Amniotic stem cell (primary cell): ENCODE measurements around the gene ZNF22.

Source experiments
- DNase-seq: peaks from one replicate; lab custom pipeline; 2025; lab: John Stamatoyannopoulos, UW

The ZNF22 gene

DNA sequence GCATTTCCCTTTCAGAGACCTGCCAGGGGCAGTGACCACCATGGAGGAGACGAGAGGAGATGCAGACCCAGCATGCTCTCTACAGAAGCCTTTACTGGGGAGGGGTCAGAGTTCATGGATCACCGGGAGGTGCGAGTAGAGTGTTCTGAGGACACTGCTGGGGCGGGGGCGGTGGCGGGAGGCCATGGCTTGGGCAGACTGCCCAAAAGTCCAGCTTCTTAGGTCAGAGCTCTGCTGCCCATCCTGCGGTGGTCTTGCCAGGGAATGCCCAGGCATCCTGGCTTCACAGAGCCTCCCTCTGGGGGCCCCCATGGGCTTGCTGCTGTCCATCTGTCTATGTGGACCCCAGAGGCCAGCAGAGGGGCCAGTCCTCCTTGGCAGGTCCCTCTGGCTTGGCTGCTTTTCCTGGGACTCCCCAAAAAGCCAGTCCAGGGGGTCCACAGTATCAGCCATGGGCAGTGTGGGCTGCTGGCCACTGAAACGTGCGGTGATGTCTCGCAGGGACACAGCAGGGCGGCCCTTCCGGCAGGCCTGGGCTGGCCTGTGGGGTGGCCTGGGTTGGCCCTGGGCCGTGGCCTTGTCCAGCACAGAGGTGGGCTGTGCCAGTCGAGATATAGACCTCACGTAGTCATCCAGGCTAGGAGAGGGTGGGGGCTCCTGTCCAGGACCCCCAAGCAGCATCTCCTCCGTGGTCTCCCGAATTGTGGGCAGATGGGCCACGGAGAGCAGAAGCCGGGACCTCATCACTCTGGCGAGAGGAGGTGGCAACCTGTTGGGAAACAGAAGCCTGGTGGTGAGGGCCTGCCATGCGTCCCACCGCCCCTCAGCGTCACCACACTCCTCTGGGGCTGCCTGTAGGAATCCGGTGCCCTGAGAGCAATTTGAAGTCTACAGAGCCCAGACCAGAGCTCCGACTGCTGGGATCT, 23.2 kb upstream of the ZNF22 start:
- DNase-seq, result no peak

GRCh38 chr10:44978213-44978569, 22.5 kb upstream of the ZNF22 start:
- DNase-seq, result no peak

- no peak for DNase-seq
Measured at GRCh38 chr10:44978570-44979280, 22.0 kb upstream of the ZNF22 start, which contains the start of gene DEPP1. TSS of gene DEPP1 (minus strand) at chr10:44978809. CDS start at chr10:44978030, 779 bp downstream.

DNA sequence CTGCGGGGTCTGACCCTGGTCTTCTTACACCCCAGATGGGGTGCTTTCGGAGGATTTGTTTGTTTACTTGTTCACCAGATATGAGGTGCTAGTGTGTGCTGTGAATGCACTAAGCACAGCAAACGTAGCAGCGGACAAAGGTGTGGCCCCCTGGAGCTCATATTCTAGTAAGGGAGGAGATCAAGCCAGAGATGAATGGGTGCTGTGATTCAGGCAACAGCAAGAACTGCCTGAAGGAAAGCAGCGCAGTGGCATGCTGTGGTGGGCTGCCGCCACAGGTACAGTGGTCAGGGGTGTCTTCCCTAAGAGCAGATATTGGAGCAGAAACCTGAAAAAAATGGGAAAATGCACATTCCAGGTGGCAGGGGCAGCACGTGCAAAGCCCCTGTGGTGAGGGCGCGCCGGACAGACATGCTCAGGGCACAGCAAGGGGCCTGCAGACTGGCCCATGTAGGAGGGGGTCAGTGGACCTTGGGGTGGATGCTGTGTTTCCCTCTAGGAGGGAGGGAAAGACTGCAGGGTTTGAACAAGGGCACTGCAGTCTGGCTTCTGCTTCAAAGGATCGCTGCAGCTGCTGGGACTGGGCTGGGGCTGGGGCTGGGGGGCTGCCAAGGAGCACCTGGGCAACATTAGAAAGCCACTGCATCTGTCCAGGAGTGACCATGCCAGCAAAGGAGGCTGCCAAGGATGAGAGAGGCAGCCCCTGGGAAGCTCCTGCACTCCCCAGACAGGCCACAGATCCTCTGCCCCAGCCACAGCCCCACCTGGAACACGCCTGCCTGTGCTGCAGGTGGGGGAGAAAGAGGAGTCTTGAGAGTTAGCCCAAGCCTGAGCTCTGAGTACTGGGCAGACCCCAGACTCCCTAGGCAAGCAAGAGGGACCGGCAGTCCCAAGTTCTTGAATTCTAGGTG, 21.2 kb upstream of the ZNF22 start:
- no peak for DNase-seq

GRCh38 chr10:44980309-44981171, 20.2 kb upstream of the ZNF22 start:
- DNase-seq, result no peak

GRCh38 chr10:44981172-44982113, 19.3 kb upstream of the ZNF22 start:
- DNase-seq, result peak; percentile 59

GRCh38 chr10:44982114-44982460, 18.6 kb upstream of the ZNF22 start:
- no peak for DNase-seq

GRCh38 chr10:44982496-44982895, 18.2 kb upstream of the ZNF22 start:
- DNase-seq, result no peak

DNA sequence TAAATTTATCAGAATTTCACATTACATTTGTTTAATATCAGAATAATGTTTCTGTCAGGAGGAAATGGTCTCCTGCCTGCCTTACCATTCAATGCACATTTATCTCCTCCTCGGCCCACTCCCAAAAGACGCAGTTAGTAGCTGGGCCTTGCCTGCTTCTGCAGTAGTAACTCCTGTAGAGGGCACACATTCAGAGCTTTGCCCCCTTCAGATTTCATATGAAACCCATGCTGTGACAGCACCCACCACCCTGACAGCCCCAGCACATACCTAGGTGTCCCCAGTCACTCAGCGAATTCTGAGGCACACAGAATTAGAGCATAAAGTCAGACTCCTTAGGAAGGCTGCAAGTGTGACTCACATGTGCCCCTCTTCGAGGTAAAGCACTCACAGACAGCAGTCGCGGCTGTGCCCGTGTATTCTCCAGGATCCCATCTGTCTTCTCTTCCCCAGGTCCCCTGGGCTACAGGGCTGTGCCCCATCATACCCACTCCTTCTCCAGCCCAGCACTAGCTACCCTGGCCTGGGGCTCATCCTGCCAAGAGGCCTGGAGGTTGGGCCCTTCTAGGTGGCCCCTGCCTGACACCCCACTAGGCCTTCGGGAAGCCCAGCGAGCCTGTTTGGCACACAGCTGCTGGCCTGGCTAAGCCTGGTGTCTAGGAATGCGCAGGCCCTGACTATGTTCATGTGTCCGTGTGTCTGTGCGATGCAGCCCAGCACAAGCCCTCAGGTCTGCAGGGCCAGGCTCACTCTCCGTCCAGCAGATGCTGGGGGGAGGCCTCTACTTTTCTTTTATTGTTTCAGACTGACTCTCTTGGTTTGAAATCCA, 17.4 kb upstream of the ZNF22 start:
- no peak for DNase-seq

GRCh38 chr10:44983895-44984278, 16.8 kb upstream of the ZNF22 start:
- DNase-seq, result no peak

DNA sequence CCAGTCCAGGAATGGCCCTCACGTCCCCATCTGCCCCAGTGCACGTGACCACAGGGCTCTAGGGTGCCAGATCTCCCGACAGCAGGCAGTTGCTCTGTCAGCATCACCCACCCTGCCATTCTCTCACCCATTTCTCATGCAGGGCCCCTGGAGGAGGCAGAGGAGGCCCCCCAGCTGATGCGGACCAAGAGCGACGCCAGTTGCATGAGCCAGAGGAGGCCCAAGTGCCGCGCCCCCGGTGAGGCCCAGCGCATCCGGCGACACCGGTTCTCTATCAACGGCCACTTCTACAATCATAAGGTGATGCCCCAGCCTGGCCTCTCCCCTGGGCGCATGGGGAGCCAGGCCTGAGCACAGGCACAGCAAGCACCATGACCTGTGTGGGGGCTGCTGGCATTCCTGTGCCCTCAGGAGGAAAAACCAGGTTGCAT, 16.0 kb upstream of the ZNF22 start:
- DNase-seq, result no peak

GRCh38 chr10:44985175-44985681, 15.5 kb upstream of the ZNF22 start:
- no peak for DNase-seq

DNA sequence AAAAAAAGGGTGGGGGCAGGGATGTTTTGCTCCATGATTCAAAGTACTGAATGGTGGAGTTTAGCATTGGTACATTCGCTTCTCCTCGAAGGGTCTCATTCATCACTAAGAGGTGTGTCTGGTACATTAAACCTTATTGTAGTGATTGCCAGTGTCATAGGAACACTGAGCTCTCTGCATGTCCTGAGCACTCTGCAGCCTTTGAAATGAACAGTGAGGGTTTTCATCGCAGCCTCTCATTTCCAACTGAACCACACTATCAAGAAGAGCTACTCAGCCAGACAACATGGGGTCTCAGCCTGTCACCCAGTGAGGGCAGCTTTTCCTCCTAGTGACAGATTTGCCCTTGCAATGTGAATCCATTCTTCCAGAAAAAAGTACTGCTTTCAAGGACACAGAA, 14.5 kb upstream of the ZNF22 start:
- no peak for DNase-seq

- no peak for DNase-seq
Measured at GRCh38 chr10:44986670-44987069, 14.1 kb upstream of the ZNF22 start.

GRCh38 chr10:44988957-44989585, 11.7 kb upstream of the ZNF22 start:
- DNase-seq, result no peak

- DNase-seq, result no peak
Measured at GRCh38 chr10:44989597-44990301, 11.0 kb upstream of the ZNF22 start.

DNA sequence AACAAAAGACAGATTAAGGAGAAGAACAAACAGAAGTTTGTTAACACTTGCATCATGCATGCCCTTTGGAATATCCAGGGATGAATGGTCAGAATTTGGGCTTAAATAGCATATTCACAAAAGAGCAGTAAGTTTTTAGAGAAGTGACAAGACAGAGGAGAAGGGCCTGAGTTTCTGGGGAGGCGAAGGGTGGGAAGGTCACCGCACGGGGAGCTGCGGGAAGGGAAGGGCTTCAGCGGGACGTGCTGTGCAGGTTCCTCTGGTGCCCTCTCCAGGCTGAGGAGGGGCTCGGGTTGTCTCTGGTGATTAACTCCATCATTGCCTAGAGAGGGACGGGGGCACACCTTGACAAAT, 10.4 kb upstream of the ZNF22 start:
- DNase-seq, result no peak

DNA sequence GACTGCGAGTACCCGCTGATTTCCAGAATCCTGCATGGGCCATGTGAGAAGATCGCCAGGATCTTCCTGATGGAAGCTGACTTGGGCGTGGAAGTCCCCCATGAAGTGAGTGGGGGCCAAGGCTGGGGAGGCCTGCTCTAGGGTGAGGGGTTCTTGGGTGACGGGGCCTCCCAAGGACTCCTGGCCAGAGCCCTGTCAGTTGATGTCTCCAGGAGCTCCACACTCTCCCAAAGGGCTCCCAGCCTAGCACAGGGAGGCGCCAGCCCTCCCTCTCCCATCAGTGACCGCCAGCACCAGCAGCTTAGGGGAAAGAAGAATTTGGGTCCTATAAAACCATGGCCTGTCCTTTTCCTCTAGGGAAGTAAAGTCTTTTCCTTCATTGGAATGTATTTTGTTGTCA, 9.8 kb upstream of the ZNF22 start:
- DNase-seq, result no peak
